IPS-18a (cell line): Measurements from ENCODE around the gene SYNPR.

Experiments
- H3K27ac ChIP-seq: one replicate; pipeline ENCODE4 v1.5.1; 2013; ENCODE audit warnings: low read length
- H3K27me3 ChIP-seq: one replicate; pipeline ENCODE4 v1.6.1; 2013; ENCODE audit warnings: mild to moderate bottlenecking, low read length; ENCODE audit not compliant: control insufficient read depth, insufficient read depth
- H3K36me3 ChIP-seq: one replicate; pipeline ENCODE4 v1.6.1; 2013; ENCODE audit warnings: low read depth, low read length; ENCODE audit not compliant: control insufficient read depth
- H3K4me1 ChIP-seq: one replicate; pipeline ENCODE4 v1.6.1; 2013; ENCODE audit warnings: low read depth, low read length; ENCODE audit not compliant: control insufficient read depth
- H3K4me3 ChIP-seq: one replicate; pipeline ENCODE4 v1.5.1; 2013; ENCODE audit warnings: low read length
- H3K9ac ChIP-seq: one replicate; pipeline ENCODE4 v1.6.1; 2013; ENCODE audit warnings: mild to moderate bottlenecking, low read length, moderate library complexity
- H3K9me3 ChIP-seq: one replicate; pipeline ENCODE4 v1.6.1; 2013; ENCODE audit warnings: low read depth, low read length; ENCODE audit not compliant: control insufficient read depth

Gene SYNPR

DNA sequence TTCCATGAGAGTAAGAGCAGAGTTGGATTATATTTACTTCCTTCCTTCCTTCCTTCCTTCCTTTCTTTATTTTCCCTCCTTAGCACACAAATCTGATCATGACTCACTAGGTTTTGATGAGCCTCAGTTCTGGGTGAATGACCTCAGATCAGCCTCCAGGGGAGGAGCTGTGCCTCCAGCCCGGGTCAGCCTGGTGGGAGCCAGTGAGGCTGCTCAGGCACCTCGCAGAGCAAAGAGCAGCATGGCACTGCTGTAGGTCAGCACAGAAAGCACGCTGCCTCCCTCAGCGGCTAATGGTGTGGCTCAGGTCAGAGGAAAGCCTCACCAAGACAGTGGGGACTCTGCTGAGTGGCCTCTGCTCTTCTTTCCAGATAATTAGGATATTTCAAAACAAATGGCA, 108.5 kb downstream of the SYNPR start:
- no peak overlapping the region for H3K27ac ChIP-seq
- no peaks in the 10 kb centered on the region for H3K27me3 ChIP-seq
- no peak overlapping the region for H3K4me3 ChIP-seq
- no peak overlapping the region for H3K9ac ChIP-seq
- no peaks in the 10 kb centered on the region for H3K36me3 ChIP-seq
- H3K4me1 ChIP-seq: no peaks in the 10 kb centered on the region
- H3K9me3 ChIP-seq: no peaks in the 10 kb centered on the region

DNA sequence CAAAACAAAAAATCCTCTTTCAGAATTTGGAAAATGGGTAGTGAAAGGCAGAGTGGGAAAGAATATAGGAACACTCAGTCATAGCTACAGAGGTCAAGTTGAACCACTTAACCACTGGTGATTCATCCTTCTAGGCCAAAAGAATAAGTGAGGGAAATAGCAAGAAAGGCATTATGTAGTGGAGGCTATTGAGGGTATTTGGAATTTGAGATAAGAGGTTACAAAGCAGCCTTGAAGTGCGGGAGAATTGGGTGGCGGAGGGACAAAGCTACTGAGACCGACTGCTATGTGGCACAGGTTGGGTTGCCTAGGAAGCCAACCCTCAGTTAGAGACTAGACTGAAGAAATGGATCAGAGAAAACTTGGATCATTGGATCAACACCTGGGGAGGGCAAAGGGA, 109.5 kb downstream of the SYNPR start:
- Histone ChIP-seq H3K4me1 (no peaks in the 10 kb centered on the region), H3K36me3 (no peaks in the 10 kb centered on the region), H3K9ac (no peak overlapping the region)

DNA sequence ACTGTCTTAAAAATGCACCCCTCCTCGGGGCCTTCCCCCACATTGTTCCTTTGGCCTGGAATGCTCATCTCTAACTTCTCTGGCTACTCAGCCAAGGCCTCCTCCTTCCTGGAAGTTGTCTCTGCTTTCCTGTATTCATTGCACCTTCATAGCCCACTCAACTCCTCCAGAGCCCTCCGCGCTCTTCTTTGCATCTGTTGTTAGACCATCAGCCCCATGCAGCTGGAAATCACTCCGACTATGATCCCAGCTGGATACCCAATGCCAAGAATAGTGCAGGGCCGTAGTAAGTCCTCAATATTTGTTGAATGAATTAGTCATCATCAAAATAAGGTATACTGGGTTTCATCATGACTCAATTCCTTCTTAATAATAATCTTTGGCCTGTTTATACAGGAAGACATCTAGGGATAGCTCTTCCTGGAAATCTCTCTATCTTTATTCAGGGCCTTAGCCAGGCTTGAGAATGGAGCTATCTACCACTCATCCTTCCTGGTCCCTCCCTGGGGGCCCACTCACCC, 112.7 kb downstream of the SYNPR start:
- H3K4me1 ChIP-seq: no peaks in the 10 kb centered on the region
- H3K27me3 ChIP-seq: no peaks in the 10 kb centered on the region
- H3K36me3 ChIP-seq: no peaks in the 10 kb centered on the region
- no peak overlapping the region for H3K27ac ChIP-seq
- no peaks in the 10 kb centered on the region for H3K9me3 ChIP-seq
- H3K4me3 ChIP-seq: no peak overlapping the region
- H3K9ac ChIP-seq: no peak overlapping the region

More for the DNA sequence above, 109.5 kb downstream of the SYNPR start:
- no peak overlapping the region for H3K27ac ChIP-seq
- H3K27me3 ChIP-seq: no peaks in the 10 kb centered on the region
- H3K9me3 ChIP-seq: no peaks in the 10 kb centered on the region
- H3K4me3 ChIP-seq: no peak overlapping the region

GRCh38 chr3:63395960-63396359, 117.9 kb downstream of the SYNPR start:
- no peaks in the 10 kb centered on the region for H3K4me1 ChIP-seq
- H3K9me3 ChIP-seq: no peaks in the 10 kb centered on the region
- no peak overlapping the region for H3K4me3 ChIP-seq
- no peak overlapping the region for H3K9ac ChIP-seq
- H3K27ac ChIP-seq: no peak overlapping the region
- H3K36me3 ChIP-seq: no peaks in the 10 kb centered on the region
- H3K27me3 ChIP-seq: no peaks in the 10 kb centered on the region

DNA sequence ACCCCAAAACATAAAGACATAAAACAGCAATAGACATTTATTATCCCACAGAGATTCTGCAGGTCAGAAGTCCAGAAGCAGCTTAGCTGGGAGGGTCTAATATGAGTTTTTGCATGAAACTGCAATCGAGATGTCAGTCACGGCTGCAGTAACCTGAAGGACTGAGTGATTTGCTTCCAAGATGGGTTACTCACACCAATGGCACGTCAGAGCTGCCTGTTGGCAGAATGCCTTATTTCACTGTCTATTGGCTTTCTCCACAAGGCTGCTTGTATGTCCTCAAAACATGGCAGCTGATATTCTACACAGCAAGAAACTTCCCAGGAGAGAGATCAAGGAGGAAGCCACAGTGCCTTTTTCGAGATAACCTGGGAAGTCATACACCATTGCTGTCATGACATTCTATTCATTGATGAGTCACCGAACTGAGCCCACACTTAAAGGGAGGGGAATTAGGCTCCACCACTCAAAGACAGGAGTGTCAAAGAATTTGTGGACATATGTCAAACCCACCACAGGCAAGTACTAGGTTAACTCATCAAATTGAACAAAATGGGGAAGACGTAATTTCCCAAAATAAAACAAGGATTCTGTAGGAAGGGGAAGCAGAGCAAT, 122.2 kb downstream of the SYNPR start:
- H3K27me3 ChIP-seq: no peaks in the 10 kb centered on the region
- no peak overlapping the region for H3K9ac ChIP-seq

DNA sequence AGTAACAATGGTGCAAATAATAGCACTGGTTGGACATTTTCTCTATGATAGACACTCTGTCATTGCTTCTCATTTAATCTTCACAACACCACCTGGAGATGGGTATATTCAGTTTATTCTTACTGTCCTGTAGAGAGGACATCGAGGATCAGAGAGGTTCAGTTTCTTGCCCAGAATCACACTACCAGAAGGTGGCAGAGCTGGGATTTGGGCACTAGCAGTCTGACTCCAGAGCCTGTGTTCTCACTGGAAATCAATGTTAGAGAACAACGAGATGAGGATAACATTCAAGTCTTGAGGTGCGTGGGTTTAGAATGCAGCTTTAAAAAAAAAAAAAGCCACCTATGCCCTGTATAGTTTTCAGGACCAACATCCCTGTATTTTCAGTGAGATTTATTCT, 127.8 kb downstream of the SYNPR start:
- Histone ChIP-seq H3K36me3 (no peaks in the 10 kb centered on the region), H3K9ac (no peak overlapping the region), H3K27ac (no peak overlapping the region), H3K9me3 (peaks cover 7% of the 10 kb centered on the region), H3K4me3 (no peak overlapping the region), H3K4me1 (no peaks in the 10 kb centered on the region), H3K27me3 (no peaks in the 10 kb centered on the region)

More for the DNA sequence above, 122.2 kb downstream of the SYNPR start:
- Histone ChIP-seq H3K4me3 (no peak overlapping the region), H3K9me3 (peaks cover 7% of the 10 kb centered on the region), H3K27ac (no peak overlapping the region), H3K4me1 (no peaks in the 10 kb centered on the region), H3K36me3 (no peaks in the 10 kb centered on the region)

DNA sequence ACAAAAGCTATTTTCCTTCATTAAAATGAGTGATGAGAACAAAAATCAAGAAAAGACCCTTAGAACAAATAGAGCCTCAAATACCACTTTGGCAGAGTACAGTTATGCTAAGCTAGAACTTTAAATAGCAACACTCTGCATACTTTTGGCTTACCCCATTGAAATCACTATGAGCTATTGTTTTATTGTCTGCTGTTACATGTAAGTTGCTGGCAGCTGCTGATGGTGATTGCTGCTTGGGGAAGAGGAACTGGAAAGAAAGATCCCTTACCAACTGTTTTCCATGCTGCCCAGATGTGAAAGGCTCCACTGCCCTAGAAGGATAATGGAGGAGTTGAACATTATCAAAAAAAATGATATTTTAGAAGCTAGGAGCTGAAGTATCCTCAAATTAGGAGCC, 135.4 kb downstream of the SYNPR start:
- no peak overlapping the region for H3K4me3 ChIP-seq

GRCh38 chr3:63414607-63415006, 136.5 kb downstream of the SYNPR start:
- peaks cover 30% of the 10 kb centered on the region for H3K4me1 ChIP-seq
- no peak overlapping the region for H3K9ac ChIP-seq
- H3K4me3 ChIP-seq: no peak overlapping the region
- H3K36me3 ChIP-seq: no peaks in the 10 kb centered on the region
- no peak overlapping the region for H3K27ac ChIP-seq
- H3K9me3 ChIP-seq: no peaks in the 10 kb centered on the region
- no peaks in the 10 kb centered on the region for H3K27me3 ChIP-seq

More for the DNA sequence above, 135.4 kb downstream of the SYNPR start:
- Histone ChIP-seq H3K27me3 (no peaks in the 10 kb centered on the region), H3K27ac (no peak overlapping the region), H3K9ac (no peak overlapping the region), H3K4me1 (peaks cover 30% of the 10 kb centered on the region), H3K9me3 (no peaks in the 10 kb centered on the region), H3K36me3 (no peaks in the 10 kb centered on the region)

DNA sequence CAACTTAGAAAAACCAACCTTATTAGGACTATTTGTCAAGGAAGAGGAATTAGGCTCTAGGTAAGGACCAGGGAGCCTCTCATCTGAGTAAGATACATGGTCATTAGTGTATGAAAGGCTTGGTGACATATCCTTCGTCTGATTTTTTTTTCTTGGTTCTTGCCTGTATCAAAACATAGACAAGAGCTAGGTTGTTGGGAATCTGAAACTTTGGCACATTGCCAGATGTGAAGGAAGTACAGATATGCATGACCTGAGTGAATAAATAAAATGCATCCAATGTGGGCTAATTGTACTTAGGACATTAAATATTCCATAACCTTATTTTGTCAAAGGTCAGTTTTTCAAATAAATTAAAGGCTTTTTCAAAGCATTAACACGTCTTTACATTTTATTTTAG, 151.8 kb downstream of the SYNPR start:
- no peaks in the 10 kb centered on the region for H3K36me3 ChIP-seq
- no peaks in the 10 kb centered on the region for H3K4me1 ChIP-seq
- H3K4me3 ChIP-seq: no peak overlapping the region

DNA sequence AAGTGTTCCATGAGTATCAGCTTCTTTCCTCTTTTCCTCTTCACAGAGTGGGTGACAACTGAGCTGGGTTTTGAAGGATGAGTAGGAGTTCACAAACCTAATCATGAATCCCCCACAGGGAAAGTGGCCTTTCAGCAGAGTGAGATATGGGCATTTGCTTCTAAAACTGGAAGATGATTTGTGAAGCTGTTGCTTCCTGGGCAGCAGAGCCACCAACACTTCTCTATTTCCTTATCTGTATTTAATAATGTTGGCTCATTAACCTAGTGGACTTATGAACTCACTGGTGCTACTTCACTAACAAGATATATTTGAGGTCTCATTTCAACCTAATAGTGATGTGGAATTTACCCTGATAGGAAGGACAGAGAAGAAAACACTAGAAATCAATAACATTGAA, 152.8 kb downstream of the SYNPR start:
- Histone ChIP-seq H3K27ac (no peak overlapping the region), H3K9ac (no peak overlapping the region), H3K36me3 (no peaks in the 10 kb centered on the region), H3K4me1 (no peaks in the 10 kb centered on the region), H3K4me3 (no peak overlapping the region), H3K9me3 (no peaks in the 10 kb centered on the region), H3K27me3 (no peaks in the 10 kb centered on the region)

More for the DNA sequence above, 151.8 kb downstream of the SYNPR start:
- H3K9me3 ChIP-seq: no peaks in the 10 kb centered on the region
- H3K9ac ChIP-seq: no peak overlapping the region
- H3K27me3 ChIP-seq: no peaks in the 10 kb centered on the region
- no peak overlapping the region for H3K27ac ChIP-seq

DNA sequence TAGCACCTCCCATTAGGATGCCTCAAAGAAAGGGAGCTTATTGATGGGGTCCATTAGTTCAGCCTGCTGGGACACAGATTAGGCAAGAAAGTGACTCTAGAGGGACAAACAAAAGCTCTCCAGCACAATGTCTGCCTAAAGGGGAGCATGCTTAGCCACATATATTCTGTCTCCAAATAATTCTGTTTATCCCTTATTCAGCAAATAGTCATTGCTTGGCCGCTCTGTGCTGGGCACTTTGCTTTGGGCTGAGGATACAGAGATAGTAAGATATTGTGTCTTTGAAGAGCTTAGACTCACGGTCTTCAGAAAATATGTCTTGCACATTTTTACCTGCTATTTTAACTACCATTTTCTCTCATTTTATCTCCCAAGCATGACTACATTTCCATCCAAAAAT, 159.8 kb downstream of the SYNPR start:
- H3K9me3 ChIP-seq: no peaks in the 10 kb centered on the region

GRCh38 chr3:63438826-63439371, 160.8 kb downstream of the SYNPR start:
- H3K27ac ChIP-seq: no peak overlapping the region
- peaks cover 45% of the 10 kb centered on the region for H3K4me1 ChIP-seq
- H3K9ac ChIP-seq: no peak overlapping the region
- no peak overlapping the region for H3K4me3 ChIP-seq
- H3K36me3 ChIP-seq: no peaks in the 10 kb centered on the region
- no peaks in the 10 kb centered on the region for H3K9me3 ChIP-seq
- no peaks in the 10 kb centered on the region for H3K27me3 ChIP-seq

More for the DNA sequence above, 159.8 kb downstream of the SYNPR start:
- H3K4me1 ChIP-seq: peaks cover 34% of the 10 kb centered on the region
- no peak overlapping the region for H3K27ac ChIP-seq
- no peak overlapping the region for H3K9ac ChIP-seq
- no peaks in the 10 kb centered on the region for H3K36me3 ChIP-seq
- H3K27me3 ChIP-seq: no peaks in the 10 kb centered on the region
- H3K4me3 ChIP-seq: no peak overlapping the region
